NCI-H2196 treated with DMSO at 0.1 percent for 48 hours (cell line): ENCODE data around the gene HSPA12B.

ENCODE experiments used
- DNase-seq: peaks from one replicate; lab custom pipeline; 2025; ENCODE audit not compliant: unreplicated experiment; lab: John Stamatoyannopoulos, UW

The HSPA12B gene

DNA sequence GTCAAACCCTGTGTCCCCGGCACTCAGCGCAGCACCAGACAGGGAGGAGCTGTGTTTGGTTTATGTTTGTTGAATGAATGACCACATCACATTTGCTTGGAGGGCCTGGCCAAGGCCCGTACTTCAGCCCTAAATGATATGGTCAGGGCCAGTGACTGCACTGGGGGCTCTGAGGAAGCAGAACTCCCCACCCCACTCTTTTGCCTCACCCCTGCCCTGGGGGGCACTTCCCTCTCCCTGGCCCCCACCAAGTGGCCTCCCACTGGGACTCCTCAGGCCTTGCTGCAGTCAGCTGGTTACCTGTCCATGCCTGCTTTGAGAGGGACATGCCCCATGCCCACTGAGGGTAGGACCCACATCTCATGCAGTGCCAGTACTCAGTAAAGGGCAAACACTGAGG, 32.2 kb downstream of the HSPA12B start:
- no peak for DNase-seq

DNA sequence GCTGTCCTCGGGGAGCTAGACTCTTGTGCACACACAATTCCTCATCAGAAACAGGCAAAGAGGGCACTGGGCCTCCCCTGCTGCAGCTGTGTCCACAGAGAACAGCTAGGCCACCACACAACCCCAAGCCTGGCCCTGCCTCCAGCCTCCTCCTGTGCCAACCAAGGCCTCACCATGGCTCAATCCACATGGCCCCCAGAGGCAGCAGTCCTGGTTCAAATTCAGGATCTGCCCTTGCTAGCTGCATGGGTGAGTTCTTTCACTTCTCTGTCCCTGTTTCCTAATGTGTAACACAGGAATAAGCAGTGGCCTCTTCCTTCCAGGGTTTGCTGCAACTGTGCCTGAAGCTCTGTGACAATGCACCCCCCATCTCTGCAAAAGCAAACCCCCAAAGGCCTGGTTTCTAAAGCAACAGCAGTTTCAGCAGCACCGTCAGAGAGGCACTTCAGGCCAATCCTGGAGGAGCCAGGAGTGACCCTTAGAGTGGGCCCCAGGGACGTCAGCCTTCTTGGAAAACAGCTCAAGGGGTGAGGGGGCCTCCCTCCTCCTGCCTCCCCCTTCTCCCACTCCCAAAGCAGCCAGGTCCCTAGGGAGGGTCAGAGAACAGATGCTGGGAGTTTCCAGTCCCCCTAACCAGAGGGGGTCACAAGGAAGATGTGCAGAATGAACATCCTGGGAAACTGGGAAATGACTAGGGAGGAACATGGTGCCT, 32.8 kb downstream of the HSPA12B start:
- no peak for DNase-seq

DNA sequence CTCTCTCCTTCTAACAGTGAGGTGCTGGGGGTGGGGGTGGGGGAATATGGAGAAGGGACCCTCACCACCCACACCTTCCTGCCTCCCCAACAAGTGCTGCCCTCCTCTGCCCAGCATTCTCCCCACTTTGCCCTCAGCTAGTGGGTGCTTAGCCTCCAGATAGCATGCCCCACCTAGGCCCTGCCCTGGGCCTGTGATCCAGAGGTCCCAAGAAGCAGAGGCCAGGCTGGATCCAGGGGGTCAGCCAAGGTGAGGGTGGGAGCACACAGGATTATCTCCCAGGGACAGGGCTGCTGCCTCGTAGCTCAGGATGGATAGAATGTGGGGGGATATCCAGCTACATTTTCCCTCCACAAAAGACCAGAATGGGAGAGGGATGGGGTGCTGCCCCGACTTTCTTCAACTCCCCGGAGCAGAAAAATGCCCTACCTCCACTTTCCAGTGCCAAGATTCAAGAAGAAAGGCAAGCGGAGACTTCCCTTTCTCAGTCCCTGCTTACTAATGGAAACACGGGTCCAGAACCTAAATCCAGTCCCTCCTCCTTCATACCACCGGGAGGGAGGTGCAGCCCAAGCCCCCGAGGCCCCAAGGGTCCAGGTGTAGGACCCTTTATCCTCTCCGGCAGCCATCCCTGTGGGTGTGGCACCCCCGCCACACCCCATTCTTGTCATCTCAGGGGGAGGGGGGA, 34.1 kb downstream of the HSPA12B start:
- no peak for DNase-seq

DNA sequence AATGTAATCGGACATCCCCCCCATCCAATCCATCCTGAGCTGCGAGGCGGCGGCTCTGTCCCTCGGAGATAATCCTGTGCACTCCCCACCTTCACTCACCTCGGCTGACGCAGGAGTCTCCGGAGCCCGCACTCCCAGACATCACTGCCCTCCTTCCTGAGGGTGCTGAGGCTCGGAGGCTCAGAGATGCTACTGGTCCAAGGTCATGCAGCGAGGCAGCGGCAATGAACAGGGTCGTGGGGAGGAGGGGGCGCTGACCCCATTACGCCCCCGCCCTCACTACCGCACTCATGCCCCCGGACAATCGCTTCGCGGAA, 34.6 kb downstream of the HSPA12B start:
- no peak for DNase-seq

DNA sequence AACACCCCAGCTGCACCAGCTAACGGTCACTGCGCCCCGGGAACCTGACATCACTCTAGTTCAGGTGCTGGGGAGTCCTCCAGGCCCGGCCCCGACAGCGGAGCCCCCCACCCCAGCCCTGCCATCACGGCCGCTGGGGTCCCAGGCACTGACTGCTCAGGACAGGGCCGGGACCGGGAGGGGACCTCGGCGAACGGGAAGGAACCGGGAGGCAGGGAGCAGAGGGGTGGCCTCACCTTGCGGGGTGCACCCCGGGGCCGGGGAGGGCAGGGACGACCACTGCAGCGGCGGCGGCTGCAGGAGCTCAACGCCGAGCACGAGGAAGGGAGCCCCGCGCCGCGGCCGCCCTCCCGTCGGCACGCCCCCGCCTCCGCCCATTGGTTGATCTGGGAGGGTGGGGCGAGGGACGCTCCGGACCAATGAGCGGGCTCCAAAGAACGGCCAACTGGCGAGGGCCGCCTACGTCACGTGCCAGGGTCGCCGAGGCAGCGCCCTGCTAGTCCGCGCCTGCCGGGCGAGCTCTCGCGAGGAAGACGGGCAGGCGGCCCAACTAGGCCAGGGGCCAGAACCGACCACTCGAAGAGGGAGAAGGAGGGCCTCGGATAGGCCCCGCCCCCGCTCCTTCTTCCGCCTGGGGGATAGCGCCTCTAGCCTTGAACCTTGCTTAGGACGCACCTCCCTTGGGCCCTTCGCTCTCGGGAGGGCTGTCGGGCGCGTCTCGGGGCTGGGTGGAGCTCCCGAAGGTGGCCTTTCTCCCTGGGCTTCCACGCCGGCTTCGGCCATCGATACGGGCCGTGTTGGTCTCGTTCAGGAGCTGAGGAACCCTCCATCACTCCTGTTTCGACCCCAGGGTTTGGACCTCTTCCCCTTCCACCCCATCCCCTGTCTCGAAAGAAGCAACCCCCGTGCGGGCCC, 35.2 kb downstream of the HSPA12B start, which contains the start of gene ADISSP:
Gene ADISSP (minus strand): TSS at position 327 of the 915 bp plus-strand sequence. CDS start 7,653 bp downstream, outside the sequence.
- DNase-seq = peak; percentile 97

DNA sequence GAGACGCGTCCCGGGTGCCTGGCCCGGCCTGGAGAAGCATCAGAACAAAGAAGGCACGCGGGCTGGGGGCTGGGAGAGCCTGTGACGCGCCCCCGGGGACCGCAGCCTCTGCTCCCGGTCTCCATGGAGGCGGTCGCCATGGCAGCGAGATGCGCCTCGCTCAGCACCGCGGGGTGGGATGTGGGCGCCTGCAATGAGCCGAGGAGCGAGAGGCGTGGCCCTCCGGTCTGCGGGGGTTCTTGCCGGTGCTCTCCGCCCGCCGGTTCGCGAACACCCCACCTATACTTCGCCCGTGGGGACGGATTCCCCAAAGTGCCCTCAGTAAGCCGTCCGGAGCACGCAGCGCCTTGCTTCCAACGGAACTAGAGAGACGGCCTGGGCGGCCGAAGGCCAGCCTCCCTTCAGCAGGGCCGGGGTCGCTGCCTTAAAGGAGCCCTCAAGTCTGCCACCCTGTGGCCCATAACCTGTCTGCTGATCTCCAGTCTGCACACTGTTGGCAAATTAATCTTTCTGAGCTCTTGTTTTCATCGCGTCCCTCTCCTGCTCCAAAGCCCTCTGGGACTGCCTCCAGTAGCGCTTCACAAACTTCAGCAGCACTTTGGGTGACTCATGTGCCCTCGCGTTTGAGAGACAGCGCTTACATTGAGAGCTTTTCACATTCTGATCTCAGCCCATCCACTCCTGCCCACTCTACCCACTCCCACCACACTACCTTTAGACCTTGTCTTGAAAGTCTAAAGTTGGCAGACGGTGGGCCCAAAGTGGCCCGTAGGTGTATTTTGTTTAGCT, 36.1 kb downstream of the HSPA12B start:
- peak; percentile 40 for DNase-seq

DNA sequence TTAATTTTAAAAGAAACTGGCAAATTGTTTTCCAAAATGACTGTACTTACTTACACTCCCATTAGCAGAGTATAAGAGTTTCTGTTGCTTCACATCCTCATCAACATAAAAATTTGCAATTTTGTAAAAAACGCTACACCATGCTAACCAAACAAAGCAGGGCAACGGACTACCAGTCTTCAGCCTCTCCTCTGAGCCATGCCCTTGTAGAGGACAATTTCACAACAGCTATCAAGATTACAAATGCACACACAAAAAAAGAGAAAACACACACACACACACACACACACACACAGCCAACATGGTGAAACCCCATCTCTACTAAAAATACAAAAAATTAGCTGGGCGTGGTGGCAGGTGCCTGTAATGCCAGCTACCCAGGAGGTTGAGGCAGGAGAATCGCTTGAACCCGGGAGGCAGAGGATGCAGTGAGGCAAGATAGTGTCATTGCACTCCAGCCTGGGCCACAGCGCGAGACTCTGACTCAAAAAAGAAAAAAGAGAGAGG, 39.1 kb downstream of the HSPA12B start:
- no peak for DNase-seq

DNA sequence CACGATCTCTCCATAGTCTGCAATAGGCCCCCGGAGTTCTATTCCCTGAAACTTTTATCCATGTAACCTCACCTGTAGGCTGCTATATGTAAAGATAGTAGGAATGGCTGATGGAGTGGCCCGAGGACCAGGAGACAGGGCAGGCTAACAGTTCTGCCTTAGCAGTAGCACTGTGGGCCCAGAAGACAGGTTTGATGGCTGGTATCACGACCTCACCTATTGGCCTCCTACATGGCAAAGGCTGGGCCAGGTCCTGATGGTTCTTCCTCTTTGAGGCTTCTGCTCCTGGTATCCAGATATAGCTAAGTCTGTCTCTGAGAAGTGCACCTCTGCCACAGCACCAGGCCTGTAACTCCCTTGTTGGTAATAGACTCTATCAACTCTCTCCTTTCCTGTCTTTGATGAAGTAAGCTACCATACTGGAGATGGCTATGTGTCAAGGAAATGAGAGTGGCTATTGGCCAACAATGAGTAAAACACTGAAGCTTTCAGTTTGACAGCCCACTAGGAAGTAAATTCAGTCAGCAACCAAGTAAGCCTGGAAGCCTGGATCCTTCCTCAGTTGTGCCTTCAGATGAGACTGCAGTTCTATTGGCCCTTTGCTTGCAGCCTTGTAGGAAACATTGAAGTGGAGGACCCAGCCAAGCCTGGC, 43.1 kb downstream of the HSPA12B start:
- DNase-seq = no peak

DNA sequence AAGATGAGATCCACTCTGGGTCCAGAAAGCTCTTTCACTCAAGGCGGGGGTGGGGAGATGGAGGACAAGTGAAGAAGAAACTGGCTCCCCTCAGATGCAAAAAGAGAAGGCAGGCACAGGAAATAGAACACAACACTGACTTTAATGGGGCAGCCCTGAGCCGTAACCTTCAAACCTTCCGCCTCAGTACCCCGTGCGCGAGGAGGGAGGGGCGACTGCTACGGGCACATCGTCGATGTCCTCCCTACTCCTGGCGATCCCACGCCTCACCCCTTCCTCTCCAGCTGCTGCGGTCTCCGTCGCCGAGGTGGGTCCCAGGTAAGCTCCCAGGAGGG, 44.9 kb downstream of the HSPA12B start:
- DNase-seq = no peak

DNA sequence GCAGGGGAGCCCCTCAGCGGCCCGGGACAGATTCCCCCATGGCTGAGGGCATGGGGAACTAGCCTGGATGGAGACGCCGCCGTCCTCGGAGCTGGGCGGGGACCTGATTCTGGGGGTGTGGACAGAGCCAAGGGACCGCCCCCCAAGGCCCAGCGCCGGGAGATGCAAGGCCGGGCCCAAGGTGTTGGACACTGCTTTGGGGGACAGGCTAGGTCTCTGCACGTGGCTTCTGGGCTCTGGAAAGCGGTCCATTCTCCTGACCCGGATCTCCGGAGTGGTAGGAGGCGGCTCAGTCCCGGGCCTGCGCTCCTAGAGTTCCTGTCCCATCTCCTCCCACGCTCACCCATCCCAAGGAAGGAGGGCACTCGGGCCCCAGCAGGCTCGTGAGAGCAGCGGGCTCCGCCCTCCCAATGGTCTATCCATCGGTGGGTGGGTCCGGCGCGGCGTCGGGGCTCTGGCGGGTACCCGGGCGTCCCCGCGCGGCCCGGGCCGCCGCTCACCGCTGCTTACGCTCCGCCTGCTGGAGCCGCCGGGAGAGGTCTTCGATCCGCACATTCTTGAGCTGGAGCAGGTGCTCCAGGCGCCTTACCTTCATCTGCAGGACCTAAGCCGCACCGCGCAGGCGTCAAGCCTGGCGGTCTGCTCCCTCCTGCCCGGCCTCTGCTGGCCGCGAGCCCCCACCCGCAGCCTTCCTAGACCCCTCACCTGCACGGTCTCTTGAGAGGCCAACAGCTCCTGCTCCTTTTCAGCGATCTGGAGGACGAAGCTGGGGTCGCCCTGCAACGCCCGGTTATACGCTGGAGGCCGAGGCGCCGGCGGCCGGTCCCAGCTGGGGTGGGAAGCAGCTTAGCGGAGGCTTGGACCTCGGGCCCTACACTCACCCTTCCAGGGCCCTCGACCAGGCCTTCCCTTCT, 45.5 kb downstream of the HSPA12B start:
- DNase-seq = no peak

DNA sequence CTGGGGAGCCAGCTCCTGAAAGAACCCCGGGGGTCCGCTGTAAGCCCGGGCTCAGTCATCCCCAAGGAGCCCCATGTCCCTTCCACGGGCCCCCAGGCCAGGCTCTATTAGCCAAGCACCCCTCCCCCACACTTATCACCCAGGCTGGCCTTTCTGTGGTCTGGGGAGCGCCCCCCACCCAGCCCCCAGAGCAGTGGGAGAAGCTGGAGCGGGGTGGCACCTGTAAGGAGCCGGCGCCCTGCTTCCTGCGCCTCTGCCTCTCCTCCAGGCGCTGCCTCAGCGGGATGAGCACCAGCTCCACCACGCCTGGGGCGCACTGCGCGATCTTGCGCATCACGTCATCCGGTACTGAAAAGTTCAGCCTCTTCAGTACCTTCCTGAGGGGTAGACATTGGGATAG, 46.5 kb downstream of the HSPA12B start:
- no peak for DNase-seq

DNA sequence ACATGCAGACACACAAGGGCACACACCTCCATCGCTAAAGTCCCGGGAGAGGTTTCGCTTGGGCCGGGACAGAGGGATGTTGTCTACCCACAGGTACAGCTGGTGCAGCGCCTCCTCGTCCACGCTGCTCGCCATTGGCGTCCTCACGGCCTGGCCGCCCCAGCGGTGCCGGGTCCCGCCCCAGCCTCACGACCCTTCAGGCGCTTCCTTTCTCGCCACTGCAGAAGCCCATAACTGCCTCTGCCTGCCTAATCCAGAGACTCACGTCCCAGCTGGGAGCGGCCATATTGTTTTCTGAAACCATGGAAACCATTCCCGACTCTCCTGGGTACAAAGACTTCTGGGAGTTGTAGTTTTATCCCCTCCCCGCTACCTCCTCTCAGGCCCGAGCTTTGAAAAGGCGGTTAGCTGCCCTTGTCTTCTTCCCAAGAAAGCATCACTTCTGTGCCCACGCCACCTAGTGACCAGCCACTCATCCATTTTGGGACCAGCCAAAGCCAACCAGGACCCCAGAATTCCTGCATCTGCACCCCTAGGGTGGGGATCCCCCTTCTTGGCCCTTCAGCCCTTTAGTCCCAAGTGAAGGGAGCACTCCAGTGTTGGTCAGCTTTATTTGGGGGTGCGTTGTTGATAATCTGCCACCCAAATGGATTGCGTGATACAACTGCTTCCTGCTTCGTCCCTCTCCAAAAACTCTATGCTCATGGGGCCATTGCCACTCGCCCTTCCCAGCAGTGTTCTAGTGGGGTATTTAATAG, 48.8 kb downstream of the HSPA12B start, which contains the start of gene SPEF1:
Gene SPEF1 (minus strand): TSS at position 296 of the 758 bp plus-strand sequence. CDS start 161 bp downstream, at position 135.
- DNase-seq = peak; percentile 88

DNA sequence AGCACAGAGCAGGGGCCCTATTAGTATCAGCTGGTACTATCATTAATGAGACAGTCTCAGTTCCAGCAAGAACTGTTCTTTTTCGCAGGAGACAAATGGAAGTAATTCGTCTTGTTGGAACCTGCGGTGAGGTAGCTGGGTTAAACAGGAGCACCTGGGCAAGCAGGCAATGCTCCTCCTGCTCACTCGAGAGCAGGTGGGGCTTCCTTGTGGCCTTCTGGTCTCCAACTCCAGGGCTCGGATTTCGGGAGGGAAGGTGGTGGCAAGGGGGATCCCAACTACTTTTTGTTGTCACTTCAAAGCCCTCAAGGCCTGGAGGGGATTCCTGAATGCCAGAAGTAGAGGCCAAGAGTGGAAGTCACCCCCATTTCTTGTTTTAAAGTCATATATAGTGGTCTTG, 50.1 kb downstream of the HSPA12B start:
- no peak for DNase-seq

DNA sequence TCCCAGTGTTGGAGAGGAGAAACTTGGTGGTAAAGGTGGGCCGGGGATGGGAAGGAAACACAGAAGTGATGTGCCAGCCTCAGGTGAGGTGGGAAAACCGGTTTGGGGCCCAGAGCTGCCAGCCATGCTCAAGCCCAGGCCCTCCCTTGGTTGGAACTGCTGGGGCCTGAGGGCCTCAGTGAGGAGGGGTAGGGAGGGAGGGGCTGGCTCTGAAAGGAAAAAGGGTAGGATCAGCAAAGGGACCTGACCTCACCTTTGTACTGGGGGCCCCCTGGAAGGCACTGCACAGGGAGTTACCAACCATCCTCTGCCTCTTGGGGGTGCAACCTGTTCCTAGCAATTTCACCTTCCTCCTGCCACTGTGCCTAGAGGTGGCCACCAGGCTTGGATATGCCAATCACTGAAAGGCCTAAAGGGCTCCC, 50.6 kb downstream of the HSPA12B start:
- no peak for DNase-seq

DNA sequence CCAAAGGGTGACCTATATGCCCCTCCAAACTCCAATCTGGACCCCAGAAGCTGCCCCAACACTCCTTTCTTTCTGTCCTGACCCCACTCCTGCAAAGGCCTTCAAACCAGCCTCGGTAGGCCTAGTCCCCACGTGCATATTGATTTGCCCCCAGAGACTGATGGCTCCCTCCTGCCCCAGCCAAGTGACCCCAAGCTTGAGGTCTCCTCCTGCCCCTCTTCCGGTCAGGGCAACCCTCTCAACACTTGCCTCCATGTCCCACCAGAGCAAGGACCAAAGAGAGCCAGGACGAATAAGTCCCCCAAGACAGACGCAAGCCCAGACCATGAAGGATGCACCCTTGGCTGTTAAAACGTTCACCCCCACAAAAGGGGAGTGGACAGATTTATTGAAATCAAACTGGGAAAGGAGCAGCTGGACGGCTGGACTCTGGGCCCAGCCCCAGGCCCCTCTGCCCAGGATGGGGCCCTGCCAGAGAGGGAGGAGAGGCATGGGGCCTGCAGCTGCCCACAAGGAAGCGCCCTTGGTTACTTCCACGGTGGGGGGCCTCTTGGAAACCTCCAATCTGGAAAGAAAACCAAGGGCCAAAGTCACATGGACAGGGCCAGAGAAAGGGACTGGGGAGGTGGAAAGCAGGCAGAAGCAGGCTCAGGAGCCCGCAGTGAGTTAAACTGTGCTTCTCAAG, 51.2 kb downstream of the HSPA12B start:
- no peak for DNase-seq

DNA sequence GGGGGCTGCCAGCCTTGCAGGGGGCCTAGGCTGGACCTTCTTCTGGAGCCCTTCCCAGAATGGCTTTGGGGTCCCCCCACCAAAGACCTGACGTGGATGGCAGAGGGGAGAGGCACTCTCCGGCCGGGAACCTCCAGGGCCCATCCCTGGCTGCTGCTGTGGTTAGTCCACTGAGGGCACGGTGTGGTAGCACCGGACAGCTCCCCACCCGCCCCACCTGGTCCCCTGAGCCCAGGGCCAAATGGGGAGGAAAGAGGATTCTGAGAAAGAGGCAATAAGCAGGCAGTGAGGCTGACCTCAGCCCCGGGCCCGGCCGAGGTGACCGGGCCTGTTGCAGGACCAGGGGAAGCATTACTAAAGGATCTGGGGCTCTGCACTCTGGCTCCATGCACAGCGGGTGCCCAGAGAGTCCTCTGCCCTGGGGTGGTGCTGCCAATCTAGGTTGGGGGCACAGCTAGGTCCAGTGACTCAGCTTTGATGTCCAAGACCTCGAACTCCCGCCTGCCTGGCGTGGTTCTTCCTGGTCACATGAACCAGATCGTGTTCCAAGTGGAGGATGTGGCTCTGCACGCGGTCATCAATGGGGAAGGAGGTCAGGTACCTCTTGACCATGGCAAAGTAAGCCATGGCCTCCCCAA, 51.9 kb downstream of the HSPA12B start:
- DNase-seq = no peak

DNA sequence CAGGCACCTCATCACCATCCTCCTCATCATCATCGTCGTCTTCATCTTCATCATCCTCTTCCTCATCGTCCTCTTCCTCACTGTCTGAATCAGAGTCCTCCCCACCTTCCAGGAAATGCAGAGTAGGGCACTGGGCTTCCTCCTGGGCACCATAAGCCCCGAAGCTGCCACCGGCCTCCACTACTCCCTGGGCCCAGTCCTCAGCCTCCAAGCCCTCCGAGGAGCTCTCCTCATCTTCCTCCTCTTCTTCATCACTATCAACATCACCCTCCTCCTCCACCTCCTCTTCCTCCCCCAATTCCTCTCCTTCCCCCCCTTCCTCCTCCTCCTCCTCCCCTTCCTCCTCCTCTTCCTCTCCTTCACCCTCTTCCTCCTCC, 52.4 kb downstream of the HSPA12B start:
- no peak for DNase-seq
